WTC11 (cell line): ENCODE measurements around the gene STK10. TPM values are rescaled to one million over a fixed set of nuclear protein-coding genes. Genes with fewer than 3 reads are reported as not detected.

Experiments used
- ATAC-seq: fragments of 200-7000 bp; cut with Tn5 transposase; 2 replicates; pipeline ENCODE4 v1.10.0; 2021; ENCODE audit warnings: mild to moderate bottlenecking, moderate library complexity
- CTCF ChIA-PET: fragments of 300-600 bp; sonication (Branson Sonifier 250); formaldehyde crosslinking; loops from one replicate; lab custom pipeline; 2021; ENCODE audit warnings: antibody characterized with exemption; lab: Charles Lee
- POLR2A ChIA-PET: fragments of 350-600 bp; sonication (Branson Sonifier 250); formaldehyde crosslinking; loops from one replicate; lab custom pipeline; 2021; ENCODE audit warnings: antibody characterized with exemption; lab: Charles Lee
- DNase-seq: peaks from one replicate; pipeline ENCODE4 v3.0.0; 2021; ENCODE audit warnings: low spot score
- H3K27ac Mint-ChIP-seq: 2 replicates; pipeline ENCODE4 v1.8.0; 2021; ENCODE audit warnings: mixed read lengths
- H3K27me3 Mint-ChIP-seq: 2 replicates; pipeline ENCODE4 v1.8.0; 2021; ENCODE audit warnings: low read depth, mild to moderate bottlenecking, moderate library complexity, mixed read lengths
- H3K36me3 Mint-ChIP-seq: 2 replicates; pipeline ENCODE4 v1.8.0; 2021; ENCODE audit warnings: mixed read lengths
- H3K4me1 Mint-ChIP-seq: 2 replicates; pipeline ENCODE4 v1.8.0; 2022; ENCODE audit warnings: mixed read lengths
- H3K4me3 Mint-ChIP-seq: 2 replicates; pipeline ENCODE4 v1.8.0; 2021; ENCODE audit warnings: mild to moderate bottlenecking, moderate library complexity, mixed read lengths
- H3K9me3 Mint-ChIP-seq: 2 replicates; pipeline ENCODE4 v1.8.0; 2021; ENCODE audit warnings: mixed read lengths
- AFF4 ChIP-seq: sonication (generic); formaldehyde crosslinking; IDR thresholded peaks from 2 replicates; pipeline ENCODE4 v1.8.1; 2023; ENCODE audit warnings: mild to moderate bottlenecking, missing genetic modification reagents, borderline replicate concordance
- ELF4 ChIP-seq: sonication (generic); formaldehyde crosslinking; IDR thresholded peaks from 2 replicates; pipeline ENCODE4 v1.8.1; 2022; ENCODE audit warnings: low read depth, mild to moderate bottlenecking, moderate library complexity, missing genetic modification reagents
- ETV6 ChIP-seq: sonication (generic); formaldehyde crosslinking; IDR thresholded peaks from 2 replicates; pipeline ENCODE4 v1.8.1; 2022; ENCODE audit warnings: mild to moderate bottlenecking, missing genetic modification reagents
- KAT7 ChIP-seq: sonication (generic); formaldehyde crosslinking; IDR thresholded peaks from 2 replicates; pipeline ENCODE4 v1.8.1; 2023; ENCODE audit warnings: missing genetic modification reagents, mild to moderate bottlenecking, borderline replicate concordance
- NR2C2 ChIP-seq: sonication (generic); formaldehyde crosslinking; IDR thresholded peaks from 2 replicates; pipeline ENCODE4 v1.8.0; 2022; ENCODE audit warnings: mild to moderate bottlenecking, missing genetic modification reagents
- NR3C1 ChIP-seq: sonication (generic); formaldehyde crosslinking; conservative IDR thresholded peaks from 2 replicates; pipeline ENCODE4 v1.8.1; 2023; ENCODE audit warnings: low read depth, mild to moderate bottlenecking, missing genetic modification reagents
- TEAD1 ChIP-seq: sonication (generic); formaldehyde crosslinking; IDR thresholded peaks from 2 replicates; pipeline ENCODE4 v1.8.0; 2022; ENCODE audit warnings: mild to moderate bottlenecking, missing genetic modification reagents
- TEAD4 ChIP-seq: sonication (generic); formaldehyde crosslinking; IDR thresholded peaks from 2 replicates; pipeline ENCODE4 v1.8.0; 2022; ENCODE audit warnings: mild to moderate bottlenecking, missing genetic modification reagents
- ZNF138 ChIP-seq: sonication (generic); formaldehyde crosslinking; conservative IDR thresholded peaks from 2 replicates; pipeline ENCODE4 v1.8.1; 2022; ENCODE audit warnings: mild to moderate bottlenecking, moderate library complexity, missing genetic modification reagents
- ZNF317 ChIP-seq: sonication (generic); formaldehyde crosslinking; IDR thresholded peaks from 2 replicates; pipeline ENCODE4 v1.8.1; 2023; ENCODE audit warnings: low read depth, mild to moderate bottlenecking, moderate library complexity, missing genetic modification reagents, borderline replicate concordance
- total RNA-seq: library from RNA; stranded (reverse); gene quantifications from 3 replicates; pipeline ENCODE4 v1.2.3, GENCODE V29; 2021
- TF ChIP-seq, protein P1 (sequence below): sonication (generic); formaldehyde crosslinking; IDR thresholded peaks from 2 replicates; pipeline ENCODE4 v1.8.1; 2023; ENCODE audit warnings: mild to moderate bottlenecking, missing genetic modification reagents, moderate library complexity
- TF ChIP-seq, protein P2 (sequence below): fragments of 200-600 bp; IDR thresholded peaks from 2 replicates; pipeline ENCODE4 v1.8.0; 2022; ENCODE audit warnings: antibody characterized with exemption

Gene STK10
- total RNA-seq, 1 experiment from 2014 or later: 20.5 TPM

GRCh38 chr5:172048170-172048422 lies 139.9 kb downstream of the STK10 start (continued):
- no peak for TF ChIP-seq NR2C2

GRCh38 chr5:172046593-172046992 lies 141.4 kb downstream of the STK10 start:
- no peak overlapping the region for H3K4me3 Mint-ChIP-seq
- POLR2A ChIA-PET: no interaction called here
- no peak for ATAC-seq
- no peak overlapping the region; the same call in 1 of the 2 replicates for H3K27ac Mint-ChIP-seq
- H3K4me1 Mint-ChIP-seq: peaks cover 27% of the 10 kb centered on the region
- no peak for DNase-seq
- CTCF ChIA-PET: interaction anchor here (1.5 to 2.4 kb wide), 3 partner anchors 13 to 135 kb away, joined by 8 to 25 read pairs (median 15); no protein-coding TSS in a partner anchor
- TF ChIP-seq ETV6 (CRISPR knock-in tag) (no peak), ZNF138 (CRISPR knock-in tag) (no peak)
- no peaks in the 10 kb centered on the region for H3K9me3 Mint-ChIP-seq
- no peaks in the 10 kb centered on the region for H3K27me3 Mint-ChIP-seq
- peaks cover 12% of the 10 kb centered on the region for H3K36me3 Mint-ChIP-seq

GRCh38 chr5:172045315-172045632 lies 142.8 kb downstream of the STK10 start:
- Mint-ChIP-seq H3K36me3 (peaks cover 8% of the 10 kb centered on the region), H3K27me3 (no peaks in the 10 kb centered on the region), H3K9me3 (no peaks in the 10 kb centered on the region), H3K4me1 (peaks cover 27% of the 10 kb centered on the region), H3K4me3 (no peak overlapping the region), H3K27ac (0 out of 2 replicates have a peak overlapping the region, but pooled peaks have one; percentile 87)
- CTCF ChIA-PET: interaction anchor here (0.9 to 2.4 kb wide), 13 partner anchors 9 to 248 kb away, joined by 3 to 25 read pairs (median 5); partner anchors contain the start of gene FBXW11
- no peak for TF ChIP-seq AFF4 (CRISPR knock-in tag)
- TF ChIP-seq TEAD1: no peak
- TF ChIP-seq ZNF317 (CRISPR knock-in tag): no peak
- TF ChIP-seq TEAD4 (CRISPR knock-in tag): no peak
- TF ChIP-seq KAT7 (CRISPR knock-in tag): no peak
- no peak for TF ChIP-seq NR3C1 (CRISPR knock-in tag)
- TF ChIP-seq, protein P1, sequence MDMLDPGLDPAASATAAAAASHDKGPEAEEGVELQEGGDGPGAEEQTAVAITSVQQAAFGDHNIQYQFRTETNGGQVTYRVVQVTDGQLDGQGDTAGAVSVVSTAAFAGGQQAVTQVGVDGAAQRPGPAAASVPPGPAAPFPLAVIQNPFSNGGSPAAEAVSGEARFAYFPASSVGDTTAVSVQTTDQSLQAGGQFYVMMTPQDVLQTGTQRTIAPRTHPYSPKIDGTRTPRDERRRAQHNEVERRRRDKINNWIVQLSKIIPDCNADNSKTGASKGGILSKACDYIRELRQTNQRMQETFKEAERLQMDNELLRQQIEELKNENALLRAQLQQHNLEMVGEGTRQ (CRISPR knock-in tag): no peak
- DNase-seq (no peak), ATAC-seq (no peak)
- POLR2A ChIA-PET: interaction anchor here (1.0 kb wide), 1 partner anchor 38 kb away, joined by 3 read pairs; the partner anchor contains the start of gene FBXW11

GRCh38 chr5:172044631-172045314 lies 143.3 kb downstream of the STK10 start:
- DNase-seq: no peak

More at GRCh38 chr5:172044631-172045314, 143.3 kb downstream of the STK10 start:
- peak; percentile 81 for ATAC-seq
- peaks cover 27% of the 10 kb centered on the region for H3K4me1 Mint-ChIP-seq
- no peak overlapping the region for H3K4me3 Mint-ChIP-seq
- no peaks in the 10 kb centered on the region for H3K27me3 Mint-ChIP-seq
- peaks cover 5% of the 10 kb centered on the region for H3K36me3 Mint-ChIP-seq
- ChIA-PET CTCF (interaction anchor here (0.9 to 2.4 kb wide), 13 partner anchors 9 to 249 kb away, joined by 3 to 25 read pairs (median 5); partner anchors contain the start of gene FBXW11), POLR2A (interaction anchor here (1.0 kb wide), 1 partner anchor 38 kb away, joined by 3 read pairs; the partner anchor contains the start of gene FBXW11)
- H3K9me3 Mint-ChIP-seq: no peaks in the 10 kb centered on the region
- TF ChIP-seq, protein P2, sequence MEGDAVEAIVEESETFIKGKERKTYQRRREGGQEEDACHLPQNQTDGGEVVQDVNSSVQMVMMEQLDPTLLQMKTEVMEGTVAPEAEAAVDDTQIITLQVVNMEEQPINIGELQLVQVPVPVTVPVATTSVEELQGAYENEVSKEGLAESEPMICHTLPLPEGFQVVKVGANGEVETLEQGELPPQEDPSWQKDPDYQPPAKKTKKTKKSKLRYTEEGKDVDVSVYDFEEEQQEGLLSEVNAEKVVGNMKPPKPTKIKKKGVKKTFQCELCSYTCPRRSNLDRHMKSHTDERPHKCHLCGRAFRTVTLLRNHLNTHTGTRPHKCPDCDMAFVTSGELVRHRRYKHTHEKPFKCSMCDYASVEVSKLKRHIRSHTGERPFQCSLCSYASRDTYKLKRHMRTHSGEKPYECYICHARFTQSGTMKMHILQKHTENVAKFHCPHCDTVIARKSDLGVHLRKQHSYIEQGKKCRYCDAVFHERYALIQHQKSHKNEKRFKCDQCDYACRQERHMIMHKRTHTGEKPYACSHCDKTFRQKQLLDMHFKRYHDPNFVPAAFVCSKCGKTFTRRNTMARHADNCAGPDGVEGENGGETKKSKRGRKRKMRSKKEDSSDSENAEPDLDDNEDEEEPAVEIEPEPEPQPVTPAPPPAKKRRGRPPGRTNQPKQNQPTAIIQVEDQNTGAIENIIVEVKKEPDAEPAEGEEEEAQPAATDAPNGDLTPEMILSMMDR: 0 out of 2 replicates have a peak, but pooled peaks have one; percentile 7
- TF ChIP-seq ELF4 (CRISPR knock-in tag): no peak
- peak overlapping the region; percentile 87; the same call in 1 of the 2 replicates for H3K27ac Mint-ChIP-seq
